NCI-H2029 (cell line): ENCODE results near the gene HTT.

ENCODE experiments used
- DNase-seq: peaks from one replicate; lab custom pipeline; 2025; lab: John Stamatoyannopoulos, UW

Gene HTT

GRCh38 chr4:3200423-3201090 is 126.1 kb downstream of the HTT start:
- DNase-seq: no peak

DNA sequence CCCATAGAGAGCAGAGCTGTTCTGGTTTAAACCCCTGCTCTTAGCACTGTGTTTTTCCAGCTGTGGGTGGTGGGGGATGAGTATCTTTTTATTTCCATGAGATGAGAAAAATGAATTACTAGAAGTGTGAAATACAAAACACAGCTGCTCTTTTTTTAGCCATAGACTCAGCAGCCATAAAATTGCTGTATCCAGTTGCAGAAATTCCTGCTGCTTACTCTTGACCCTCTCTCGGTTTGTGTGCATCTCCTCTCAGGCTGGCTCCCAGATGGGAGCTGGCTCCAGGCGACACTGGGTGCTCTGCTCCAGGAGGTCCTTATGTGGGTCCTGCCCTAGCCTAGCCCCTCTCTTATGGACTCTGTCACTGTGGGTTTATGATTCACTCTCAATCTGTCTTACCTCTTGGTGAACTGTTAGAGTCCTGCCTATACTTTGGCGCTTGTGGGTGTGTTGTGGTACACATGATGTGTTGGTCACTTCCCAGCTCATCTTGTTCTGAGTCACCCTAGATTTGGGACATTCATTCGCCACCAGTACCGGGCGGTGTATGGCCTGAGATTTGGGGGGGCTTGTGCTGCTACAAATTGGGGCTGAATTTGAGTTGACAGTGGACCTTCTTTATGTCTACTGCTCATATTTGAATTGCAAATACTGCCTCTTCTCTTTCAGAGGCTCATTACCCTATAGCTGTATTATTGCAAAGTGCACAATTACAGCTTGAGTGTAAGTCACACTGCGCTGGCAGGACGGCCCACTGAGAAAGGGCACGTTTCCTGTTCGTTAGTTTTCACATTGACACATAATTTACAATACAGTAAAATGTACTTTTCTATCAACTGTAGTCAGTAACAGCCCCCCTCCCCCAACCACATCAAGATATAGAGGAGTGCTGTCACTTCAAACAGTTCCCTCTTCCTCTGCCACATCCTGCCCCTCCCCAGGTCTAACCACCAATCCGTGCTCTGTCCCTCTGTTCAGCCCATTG is 127.5 kb downstream of the HTT start:
- DNase-seq: no peak

DNA sequence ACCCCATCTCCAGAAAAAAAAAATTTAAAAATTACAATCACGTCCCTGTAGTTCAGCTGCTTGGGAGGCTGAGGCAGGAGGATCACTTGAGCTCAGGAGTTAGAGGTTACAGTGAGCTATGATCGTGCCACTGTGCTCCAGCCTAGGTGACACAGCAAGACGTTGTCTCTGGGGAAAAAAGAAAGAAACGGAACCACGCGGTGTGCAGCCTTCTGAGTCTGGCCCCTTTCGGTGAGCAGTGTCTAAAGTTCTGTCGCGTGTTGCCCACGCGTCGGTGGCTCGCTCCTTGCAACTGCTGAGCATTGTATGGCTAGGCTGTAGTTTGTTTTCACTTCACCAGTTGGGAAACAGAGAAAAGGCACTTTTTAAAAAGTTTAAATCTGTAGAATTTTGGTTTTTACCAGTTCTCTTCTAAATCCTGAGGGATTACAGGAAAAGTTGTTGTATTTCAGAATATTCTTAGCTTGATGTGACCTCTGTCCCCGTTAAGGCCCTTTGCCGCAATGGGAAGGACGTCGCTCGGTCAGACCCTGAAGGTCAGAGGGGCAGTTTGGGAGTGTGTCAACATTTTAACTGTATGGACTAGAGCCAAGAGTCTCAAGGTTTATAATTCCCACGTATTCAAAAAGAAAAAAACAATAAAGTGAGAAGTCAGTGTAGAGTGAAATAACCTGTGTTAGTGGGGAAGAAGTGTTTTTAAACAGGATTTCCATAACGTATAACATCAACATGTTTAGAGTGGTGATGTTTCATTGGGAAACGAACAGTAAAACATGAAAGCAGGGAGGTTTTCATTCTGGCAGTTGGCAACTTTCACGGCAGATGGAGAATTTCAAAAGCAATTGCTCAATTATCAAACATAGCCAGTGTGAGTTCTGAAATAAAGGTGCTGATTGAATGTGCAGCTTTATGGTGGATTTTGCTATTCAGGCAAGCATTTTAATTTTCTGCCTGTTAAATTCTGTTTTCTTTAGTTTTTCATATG is 128.6 kb downstream of the HTT start:
- DNase-seq: no peak

DNA sequence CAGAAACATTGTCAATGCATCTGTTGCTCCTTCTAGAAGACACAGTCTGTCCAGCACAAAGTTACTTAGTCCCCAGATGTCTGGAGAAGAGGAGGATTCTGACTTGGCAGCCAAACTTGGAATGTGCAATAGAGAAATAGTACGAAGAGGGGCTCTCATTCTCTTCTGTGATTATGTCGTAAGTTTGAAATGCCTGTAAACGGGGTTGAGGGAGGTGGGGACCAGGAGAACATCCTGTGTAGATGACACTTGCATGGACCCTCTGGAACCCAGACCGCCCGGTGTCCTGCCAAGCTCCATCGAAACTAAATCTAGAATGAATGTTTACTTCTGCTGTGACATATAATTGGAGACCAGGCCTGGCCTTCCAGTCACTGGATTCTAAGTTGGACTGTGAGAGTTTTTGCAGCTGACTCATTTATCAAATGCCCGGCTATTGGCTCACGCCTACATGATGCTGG is 129.5 kb downstream of the HTT start:
- DNase-seq: no peak

- DNase-seq: no peak
Measured at GRCh38 chr4:3205995-3206394, 131.5 kb downstream of the HTT start.

DNA sequence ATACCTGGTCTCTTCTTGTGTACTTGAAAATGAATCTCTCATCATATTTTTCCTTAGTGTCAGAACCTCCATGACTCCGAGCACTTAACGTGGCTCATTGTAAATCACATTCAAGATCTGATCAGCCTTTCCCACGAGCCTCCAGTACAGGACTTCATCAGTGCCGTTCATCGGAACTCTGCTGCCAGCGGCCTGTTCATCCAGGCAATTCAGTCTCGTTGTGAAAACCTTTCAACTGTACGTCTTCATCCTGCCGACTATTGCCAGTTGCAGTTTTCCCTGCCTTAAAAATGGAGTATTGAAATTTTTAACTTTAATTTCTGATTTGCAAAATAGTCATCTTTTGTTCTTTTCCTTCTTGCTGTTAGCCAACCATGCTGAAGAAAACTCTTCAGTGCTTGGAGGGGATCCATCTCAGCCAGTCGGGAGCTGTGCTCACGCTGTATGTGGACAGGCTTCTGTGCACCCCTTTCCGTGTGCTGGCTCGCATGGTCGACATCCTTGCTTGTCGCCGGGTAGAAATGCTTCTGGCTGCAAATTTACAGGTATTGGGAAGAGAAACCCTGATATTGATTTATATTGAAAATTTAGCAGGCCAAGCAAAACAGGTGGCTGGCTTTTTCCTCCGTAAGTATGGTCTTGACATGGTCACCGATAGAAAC is 132.1 kb downstream of the HTT start:
- DNase-seq: no peak

GRCh38 chr4:3207531-3208037 is 133.1 kb downstream of the HTT start:
- DNase-seq: no peak

GRCh38 chr4:3208826-3209225 is 134.3 kb downstream of the HTT start:
- DNase-seq: no peak

DNA sequence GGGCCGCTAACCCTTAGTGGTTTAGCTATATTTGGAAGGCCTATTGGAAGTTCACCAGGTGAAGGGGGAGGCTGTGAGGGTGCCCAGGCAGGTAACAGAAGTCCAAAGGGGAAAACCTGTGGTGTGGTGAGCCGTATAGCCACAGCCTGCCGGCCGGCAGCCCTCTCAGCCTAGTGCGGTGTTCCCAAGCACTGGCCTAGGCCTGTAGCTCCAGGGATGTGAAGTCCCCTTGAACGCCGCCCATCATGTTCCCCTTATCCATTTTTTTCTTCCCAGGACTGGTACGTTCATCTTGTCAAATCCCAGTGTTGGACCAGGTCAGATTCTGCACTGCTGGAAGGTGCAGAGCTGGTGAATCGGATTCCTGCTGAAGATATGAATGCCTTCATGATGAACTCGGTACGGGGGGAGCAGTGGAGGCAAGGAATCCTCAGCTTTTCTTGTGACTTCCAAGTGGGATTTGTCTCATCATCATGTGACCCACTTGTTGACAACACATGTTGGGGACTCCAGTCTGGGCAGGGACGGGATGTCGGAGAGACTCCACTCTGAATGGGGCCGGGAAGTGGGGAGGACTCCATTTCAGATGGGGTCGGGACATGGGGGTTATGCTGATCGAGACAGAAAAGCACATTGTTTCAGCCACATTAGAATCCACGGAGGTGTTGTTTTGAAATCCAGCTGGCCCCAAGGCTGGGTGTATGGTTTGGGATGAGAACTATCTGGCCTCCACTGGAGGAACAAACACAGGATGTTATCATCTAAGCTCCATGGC is 135.3 kb downstream of the HTT start:
- no peak for DNase-seq

- no peak for DNase-seq
Measured at GRCh38 chr4:3210467-3210866, 136.0 kb downstream of the HTT start.

DNA sequence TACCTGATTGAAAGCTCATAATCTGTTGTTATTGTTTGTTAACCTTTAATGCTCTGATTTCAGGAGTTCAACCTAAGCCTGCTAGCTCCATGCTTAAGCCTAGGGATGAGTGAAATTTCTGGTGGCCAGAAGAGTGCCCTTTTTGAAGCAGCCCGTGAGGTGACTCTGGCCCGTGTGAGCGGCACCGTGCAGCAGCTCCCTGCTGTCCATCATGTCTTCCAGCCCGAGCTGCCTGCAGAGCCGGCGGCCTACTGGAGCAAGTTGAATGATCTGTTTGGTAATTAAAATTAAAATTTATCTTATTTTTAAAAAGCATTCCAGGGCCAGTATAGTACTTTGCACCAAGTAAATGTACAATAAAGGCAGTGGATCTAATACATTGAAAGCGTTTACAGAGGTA is 137.4 kb downstream of the HTT start:
- DNase-seq: no peak

DNA sequence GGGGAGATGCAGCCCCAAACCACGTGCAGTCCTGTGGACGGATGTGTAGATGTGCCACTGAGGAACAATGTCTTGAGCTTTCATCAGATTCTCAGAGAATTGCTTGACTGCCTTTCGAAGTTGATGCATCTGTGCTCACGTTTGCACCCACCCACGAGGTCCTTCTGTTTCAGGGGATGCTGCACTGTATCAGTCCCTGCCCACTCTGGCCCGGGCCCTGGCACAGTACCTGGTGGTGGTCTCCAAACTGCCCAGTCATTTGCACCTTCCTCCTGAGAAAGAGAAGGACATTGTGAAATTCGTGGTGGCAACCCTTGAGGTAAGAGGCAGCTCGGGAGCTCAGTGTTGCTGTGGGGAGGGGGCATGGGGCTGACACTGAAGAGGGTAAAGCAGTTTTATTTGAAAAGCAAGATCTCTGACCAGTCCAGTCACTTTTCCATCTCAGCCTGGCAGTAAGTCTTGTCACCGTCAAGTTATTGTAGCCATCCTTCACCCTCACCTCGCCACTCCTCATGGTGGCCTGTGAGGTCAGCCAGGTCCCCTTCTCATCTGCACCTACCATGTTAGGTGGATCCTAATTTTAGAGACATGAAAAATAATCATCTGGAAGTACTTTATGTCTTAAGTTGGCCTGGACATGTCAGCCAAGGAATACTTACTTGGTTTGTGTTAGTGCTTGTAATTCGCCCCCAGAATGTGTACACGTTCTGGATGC is 138.1 kb downstream of the HTT start:
- no peak for DNase-seq

GRCh38 chr4:3213106-3213425 is 138.6 kb downstream of the HTT start:
- DNase-seq: no peak

DNA sequence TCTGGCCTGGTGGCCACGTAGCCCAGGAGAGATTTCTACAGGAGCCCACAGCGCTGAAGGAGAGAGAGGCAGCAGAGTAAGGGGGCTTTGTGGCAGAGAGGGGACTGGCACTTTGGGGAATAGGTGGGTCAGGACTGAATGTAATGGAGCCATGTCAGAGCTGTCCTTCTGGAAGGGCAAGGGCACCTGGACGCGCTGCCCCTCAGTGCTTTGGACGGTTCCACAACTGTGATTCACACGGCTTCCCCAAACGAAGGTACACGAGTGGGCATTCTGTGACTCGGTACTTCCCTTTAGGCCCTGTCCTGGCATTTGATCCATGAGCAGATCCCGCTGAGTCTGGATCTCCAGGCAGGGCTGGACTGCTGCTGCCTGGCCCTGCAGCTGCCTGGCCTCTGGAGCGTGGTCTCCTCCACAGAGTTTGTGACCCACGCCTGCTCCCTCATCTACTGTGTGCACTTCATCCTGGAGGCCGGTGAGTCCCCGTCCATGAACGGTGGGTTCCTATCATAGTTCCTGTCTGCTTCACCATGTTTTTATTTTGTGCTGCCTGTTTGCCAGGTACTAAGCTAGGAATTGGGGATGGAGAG is 139.3 kb downstream of the HTT start:
- no peak for DNase-seq

- no peak for DNase-seq
Measured at GRCh38 chr4:3215256-3215655, 140.8 kb downstream of the HTT start.

DNA sequence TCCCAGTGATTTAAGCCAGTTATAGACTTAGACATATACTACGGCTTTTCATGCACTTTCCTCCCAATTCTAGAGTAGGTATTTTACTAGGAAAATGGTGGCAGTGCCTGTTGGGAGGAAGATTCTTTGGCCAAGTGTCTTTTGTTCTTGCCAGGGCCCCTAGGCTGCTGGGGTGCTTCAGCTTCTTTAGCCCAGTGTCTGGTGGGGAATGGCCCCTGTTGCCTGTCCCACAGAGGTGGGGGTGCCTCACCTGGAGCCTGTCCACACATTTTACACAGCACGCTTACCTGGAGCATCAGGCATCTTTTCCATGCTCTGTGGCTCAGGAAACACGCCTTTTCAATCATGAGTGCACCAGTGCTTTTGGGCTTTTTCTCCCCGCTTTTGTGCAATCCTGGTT is 141.3 kb downstream of the HTT start:
- no peak for DNase-seq

GRCh38 chr4:3217266-3217665 is 142.8 kb downstream of the HTT start:
- no peak for DNase-seq

GRCh38 chr4:3217771-3218170 is 143.3 kb downstream of the HTT start:
- DNase-seq: no peak
